CD4-positive, alpha-beta T cell treated with Interleukin-21 for 1 hour (primary cell): Measurements from ENCODE around the gene ALKAL2.

Source experiments
- DNase-seq: peaks from one replicate; pipeline ENCODE4 v3.0.0-alpha.2; 2020

Gene ALKAL2

GRCh38 chr2:269356-270030, 18.4 kb downstream of the ALKAL2 start:
- DNase-seq: no peak

GRCh38 chr2:268323-268722, 19.6 kb downstream of the ALKAL2 start:
- DNase-seq: no peak

- DNase-seq: peak; percentile 95
These were observed 23.1 kb downstream of the ALKAL2 start, which contains the start of gene ACP1 for GRCh38 chr2:264493-265468. Gene ACP1, plus strand, starts transcription at chr2:264947. Its CDS starts 18 bp downstream, at chr2:264965.

GRCh38 chr2:263774-264492, 24.0 kb downstream of the ALKAL2 start, which contains the start of gene SH3YL1:
Gene SH3YL1, minus strand, starts transcription at chr2:264032. Its CDS starts 48 bp downstream, at chr2:263984.
- peak; percentile 70 for DNase-seq

GRCh38 chr2:263022-263738, 24.7 kb downstream of the ALKAL2 start:
- DNase-seq: no peak

GRCh38 chr2:262117-262516, 25.8 kb downstream of the ALKAL2 start:
- DNase-seq: no peak

GRCh38 chr2:260507-261161, 27.3 kb downstream of the ALKAL2 start:
- DNase-seq: no peak

GRCh38 chr2:259789-260331, 28.0 kb downstream of the ALKAL2 start:
- DNase-seq: no peak

GRCh38 chr2:258933-259332, 29.0 kb downstream of the ALKAL2 start:
- no peak for DNase-seq

- DNase-seq: no peak
These were observed 30.0 kb downstream of the ALKAL2 start for GRCh38 chr2:257842-258241.

- no peak for DNase-seq
These were observed 30.5 kb downstream of the ALKAL2 start for GRCh38 chr2:257429-257828.

GRCh38 chr2:256094-256493, 31.8 kb downstream of the ALKAL2 start:
- DNase-seq: no peak

- DNase-seq: no peak
These were observed 32.7 kb downstream of the ALKAL2 start for GRCh38 chr2:255195-255594.

GRCh38 chr2:254241-254640, 33.6 kb downstream of the ALKAL2 start:
- DNase-seq: no peak

GRCh38 chr2:253202-253638, 34.7 kb downstream of the ALKAL2 start:
- DNase-seq: no peak

- no peak for DNase-seq
These were observed 35.8 kb downstream of the ALKAL2 start for GRCh38 chr2:252001-252602.

- no peak for DNase-seq
These were observed 38.3 kb downstream of the ALKAL2 start for GRCh38 chr2:249538-250042.

- no peak for DNase-seq
These were observed 39.2 kb downstream of the ALKAL2 start for GRCh38 chr2:248724-249123.

- DNase-seq: peak; percentile 62
These were observed 41.3 kb downstream of the ALKAL2 start for GRCh38 chr2:246489-247144.

- DNase-seq: no peak
These were observed 43.3 kb downstream of the ALKAL2 start for GRCh38 chr2:244547-244946.
